ENCODE measurements around the gene ZIC5. TPM values are rescaled to one million over a fixed set of nuclear protein-coding genes. Genes with fewer than 3 reads are reported as not detected.

Gene ZIC5
- polyA plus RNA-seq, 1 donor from 2014 or later, result not detected

GRCh38 chr13:99974939-99975561 lies 3.5 kb upstream of the ZIC5 start:
- peaks cover 2 to 9% (median 3%) of the 10 kb centered on the region in 3 donors for H3K4me1 Mint-ChIP-seq
- H3K4me3 Mint-ChIP-seq, result peak overlapping the region in 2 of 4 donors; percentile 27 to 79
- H3K27me3 Mint-ChIP-seq, result peaks cover 69% of the 10 kb centered on the region
- H3K36me3 Mint-ChIP-seq, result no peaks in the 10 kb centered on the region
- peaks cover 4 to 29% (median 19%) of the 10 kb centered on the region in 3 donors for H3K9me3 Mint-ChIP-seq
- peak overlapping the region; percentile 46 to 99 (median 74) for H3K27ac Mint-ChIP-seq

DNA sequence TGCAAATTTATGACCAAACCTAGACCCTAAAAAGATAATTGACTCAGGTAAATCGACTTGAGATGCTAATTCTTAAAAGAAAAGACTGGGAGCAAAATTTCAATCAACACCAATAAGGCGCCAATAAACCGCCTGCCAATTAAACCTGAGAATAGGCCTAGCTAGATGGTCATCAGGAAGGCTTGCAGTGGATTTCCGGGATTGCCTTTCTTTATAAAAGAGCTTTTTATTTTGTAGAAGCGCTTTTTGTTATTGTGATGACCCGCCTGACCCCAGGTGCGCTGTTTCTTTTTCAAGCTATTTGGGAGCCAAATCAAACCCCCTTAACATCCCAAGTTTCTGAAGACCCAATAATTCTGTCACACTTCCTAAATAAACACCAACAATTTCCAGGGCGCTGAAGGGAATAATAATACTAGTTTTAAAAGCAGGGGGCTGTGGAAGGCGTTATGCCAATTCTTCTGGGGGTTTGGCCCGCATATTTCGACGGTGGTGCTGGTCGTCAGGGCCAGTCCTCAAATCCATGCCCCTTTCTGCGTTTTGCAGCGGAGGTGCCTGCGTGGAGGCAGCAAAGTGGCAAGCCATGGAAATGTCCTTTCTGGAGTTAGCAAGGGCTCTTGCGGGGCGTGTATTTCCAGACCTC lies 2.9 kb upstream of the ZIC5 start:
- Mint-ChIP-seq H3K27me3 (peaks cover 70% of the 10 kb centered on the region), H3K36me3 (no peaks in the 10 kb centered on the region), H3K4me3 (peak overlapping the region in 3 of 4 donors; percentile 16 to 79 (median 43)), H3K27ac (peak overlapping the region; percentile 74 to 99 (median 76)), H3K4me1 (peaks cover 6 to 10% (median 6%) of the 10 kb centered on the region in 3 donors), H3K9me3 (peaks cover 4 to 29% (median 19%) of the 10 kb centered on the region in 3 donors)

- Mint-ChIP-seq H3K27me3 (peaks cover 71% of the 10 kb centered on the region), H3K36me3 (no peaks in the 10 kb centered on the region), H3K4me3 (peak overlapping the region in 1 of 4 donors; percentile 79), H3K27ac (peak overlapping the region; percentile 76 to 99 (median 91)), H3K9me3 (peaks cover 5 to 29% (median 19%) of the 10 kb centered on the region in 3 donors), H3K4me1 (peaks cover 7 to 12% (median 8%) of the 10 kb centered on the region in 3 donors)
These were observed 2.2 kb upstream of the ZIC5 start for GRCh38 chr13:99973808-99974185.

GRCh38 chr13:99973163-99973807 lies 1.7 kb upstream of the ZIC5 start:
- no peaks in the 10 kb centered on the region for H3K36me3 Mint-ChIP-seq
- H3K4me3 Mint-ChIP-seq, result peak overlapping the region in 1 of 4 donors; percentile 79
- peak overlapping the region; percentile 76 to 99 (median 91) for H3K27ac Mint-ChIP-seq
- peaks cover 67% of the 10 kb centered on the region for H3K27me3 Mint-ChIP-seq
- H3K4me1 Mint-ChIP-seq, result peaks cover 7 to 9% (median 8%) of the 10 kb centered on the region in 3 donors
- H3K9me3 Mint-ChIP-seq, result peaks cover 5 to 27% (median 19%) of the 10 kb centered on the region in 3 donors

GRCh38 chr13:99972190-99972731 lies 694 bp upstream of the ZIC5 start:
- peak overlapping the region; percentile 34 to 87 (median 76) for H3K4me3 Mint-ChIP-seq
- H3K4me1 Mint-ChIP-seq, result peaks cover 8 to 11% (median 9%) of the 10 kb centered on the region in 3 donors
- peaks cover 7 to 27% (median 19%) of the 10 kb centered on the region in 3 donors for H3K9me3 Mint-ChIP-seq
- H3K36me3 Mint-ChIP-seq, result peaks cover 2% of the 10 kb centered on the region
- peak overlapping the region; percentile 86 to 99 (median 96) for H3K27ac Mint-ChIP-seq
- H3K27me3 Mint-ChIP-seq, result peaks cover 64% of the 10 kb centered on the region

GRCh38 chr13:99970651-99971575 lies 654 bp downstream of the ZIC5 start:
- H3K4me3 Mint-ChIP-seq, result peak overlapping the region in 1 of 4 donors; percentile 47
- peaks cover 2% of the 10 kb centered on the region for H3K36me3 Mint-ChIP-seq
- peaks cover 59% of the 10 kb centered on the region for H3K27me3 Mint-ChIP-seq
- H3K27ac Mint-ChIP-seq, result peak overlapping the region in 2 of 3 donors; percentile 96 to 99
- peaks cover 7 to 20% (median 14%) of the 10 kb centered on the region in 3 donors for H3K9me3 Mint-ChIP-seq
- H3K4me1 Mint-ChIP-seq, result peaks cover 8 to 11% (median 10%) of the 10 kb centered on the region in 3 donors

- Mint-ChIP-seq H3K4me1 (peaks cover 8 to 11% (median 10%) of the 10 kb centered on the region in 3 donors), H3K9me3 (peaks cover 7 to 18% (median 14%) of the 10 kb centered on the region in 3 donors), H3K27me3 (peaks cover 61% of the 10 kb centered on the region), H3K27ac (peak overlapping the region; percentile 86 to 98 (median 96)), H3K36me3 (peaks cover 2% of the 10 kb centered on the region), H3K4me3 (peak overlapping the region; percentile 69 to 92 (median 89))
These were observed 1.5 kb downstream of the ZIC5 start for GRCh38 chr13:99969919-99970650.

DNA sequence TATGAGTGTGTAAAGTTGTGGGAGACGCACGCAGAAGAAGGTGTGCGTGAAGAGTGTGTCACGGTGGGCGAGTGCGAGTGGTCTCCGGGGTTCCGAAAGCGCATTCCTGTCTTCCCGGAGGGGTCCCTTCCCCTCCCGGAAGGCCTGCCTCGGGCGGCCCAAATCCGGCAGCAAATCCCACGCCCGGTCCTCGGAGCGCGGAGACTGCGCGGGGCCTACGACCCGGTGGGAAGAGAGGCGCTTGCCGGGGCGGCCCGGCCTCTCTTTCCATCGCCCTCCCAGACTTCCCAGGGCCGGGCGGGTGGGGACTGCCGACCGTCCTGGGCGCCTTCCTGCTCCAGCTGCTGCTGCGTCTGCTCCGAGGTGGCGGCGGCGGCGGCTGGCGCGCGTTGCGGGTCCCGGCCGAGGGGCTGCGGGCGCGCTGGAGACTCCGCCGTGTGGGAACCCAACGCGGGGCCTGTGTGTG lies 2.1 kb downstream of the ZIC5 start:
- H3K4me3 Mint-ChIP-seq, result peak overlapping the region; percentile 70 to 92 (median 88)
- peaks cover 8 to 11% (median 10%) of the 10 kb centered on the region in 3 donors for H3K4me1 Mint-ChIP-seq
- peaks cover 56% of the 10 kb centered on the region for H3K27me3 Mint-ChIP-seq
- peaks cover 7 to 16% (median 14%) of the 10 kb centered on the region in 3 donors for H3K9me3 Mint-ChIP-seq
- H3K36me3 Mint-ChIP-seq, result peaks cover 2% of the 10 kb centered on the region
- peak overlapping the region; percentile 92 to 98 (median 96) for H3K27ac Mint-ChIP-seq

- Mint-ChIP-seq H3K4me1 (peaks cover 8 to 11% (median 10%) of the 10 kb centered on the region in 3 donors), H3K27ac (peak overlapping the region; percentile 92 to 98 (median 96)), H3K4me3 (peak overlapping the region; percentile 70 to 90 (median 87)), H3K36me3 (peaks cover 2% of the 10 kb centered on the region), H3K9me3 (peaks cover 7 to 13% (median 13%) of the 10 kb centered on the region in 3 donors), H3K27me3 (peaks cover 52% of the 10 kb centered on the region)
These were observed 2.8 kb downstream of the ZIC5 start for GRCh38 chr13:99968521-99969452.

- Mint-ChIP-seq H3K27me3 (peaks cover 46% of the 10 kb centered on the region), H3K4me1 (peaks cover 8 to 11% (median 10%) of the 10 kb centered on the region in 3 donors), H3K4me3 (peak overlapping the region; percentile 49 to 73 (median 66))
These were observed 3.6 kb downstream of the ZIC5 start for GRCh38 chr13:99967869-99968520.

DNA sequence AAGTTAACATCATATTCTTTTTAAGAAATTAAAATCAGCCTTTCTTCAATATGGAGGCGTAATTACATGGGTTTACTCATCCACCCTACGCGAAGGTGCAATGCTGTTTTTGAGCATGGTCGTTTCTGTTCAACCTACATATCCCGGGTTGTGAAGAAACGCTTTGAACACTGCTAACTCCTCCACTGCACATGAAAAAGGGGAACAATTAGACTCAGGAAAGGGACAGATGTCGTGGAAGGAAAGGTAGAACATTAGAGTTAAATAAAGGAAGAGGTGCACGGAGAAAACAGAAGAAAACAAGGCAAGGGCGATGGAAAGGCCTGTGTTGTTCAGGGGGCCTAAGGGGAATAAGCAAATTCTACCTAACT lies 4.1 kb downstream of the ZIC5 start:
- H3K27ac Mint-ChIP-seq, result peak overlapping the region; percentile 9 to 94 (median 67)
- H3K36me3 Mint-ChIP-seq, result peaks cover 2% of the 10 kb centered on the region
- H3K4me1 Mint-ChIP-seq, result peaks cover 8 to 11% (median 10%) of the 10 kb centered on the region in 3 donors
- peaks cover 4 to 7% (median 6%) of the 10 kb centered on the region in 3 donors for H3K9me3 Mint-ChIP-seq
- peak overlapping the region in 3 of 4 donors; percentile 10 to 65 (median 49) for H3K4me3 Mint-ChIP-seq
- H3K27me3 Mint-ChIP-seq, result peaks cover 45% of the 10 kb centered on the region

More at GRCh38 chr13:99967869-99968520, 3.6 kb downstream of the ZIC5 start:
- peaks cover 2% of the 10 kb centered on the region for H3K36me3 Mint-ChIP-seq
- H3K27ac Mint-ChIP-seq, result peak overlapping the region; percentile 9 to 94 (median 67)
- H3K9me3 Mint-ChIP-seq, result peaks cover 5 to 7% (median 7%) of the 10 kb centered on the region in 3 donors

Data from IgD-negative memory B cell (primary cell).